Choroid plexus epithelial cell (primary cell): ENCODE data around the gene CASP9.
"Not testable (repeated sequence)": the region's sequence is repeated elsewhere in the genome, so short reads cannot be mapped to it uniquely, and the experiment has no call there.

Experiments used
- DNase-seq: peaks from one replicate; pipeline ENCODE4 v3.0.0-alpha.2; 2010; ENCODE audit warnings: low read depth
- H3K4me3 ChIP-seq: 2 replicates; pipeline ENCODE4 v1.5.1; 2011; ENCODE audit warnings: low read depth, mild to moderate bottlenecking, control low read depth, low read length, moderate library complexity
- CTCF ChIP-seq: conservative IDR thresholded peaks from 2 replicates; pipeline ENCODE4 v1.5.1; 2011; ENCODE audit warnings: low read depth, mild to moderate bottlenecking, control low read depth, inconsistent platforms, low read length, moderate library complexity

Gene CASP9

GRCh38 chr1:15485636-15486035, 38.4 kb downstream of the CASP9 start:
- no peak for DNase-seq
- no peak for TF ChIP-seq CTCF
- no peak overlapping the region for H3K4me3 ChIP-seq

- H3K4me3 ChIP-seq, DNase-seq: not testable (repeated sequence)
Measured at GRCh38 chr1:15484443-15484842, 39.6 kb downstream of the CASP9 start.

- TF ChIP-seq CTCF, result no peak
- H3K4me3 ChIP-seq, result no peak overlapping the region
- DNase-seq, result no peak
Measured at GRCh38 chr1:15483971-15484370, 40.0 kb downstream of the CASP9 start.

- not testable (repeated sequence) for DNase-seq, H3K4me3 ChIP-seq
Measured at GRCh38 chr1:15482983-15483543, 41.0 kb downstream of the CASP9 start.

GRCh38 chr1:15482455-15482854, 41.6 kb downstream of the CASP9 start:
- DNase-seq, H3K4me3 ChIP-seq: not testable (repeated sequence)

GRCh38 chr1:15479654-15480347, 44.2 kb downstream of the CASP9 start:
- TF ChIP-seq CTCF, result no peak
- no peak overlapping the region for H3K4me3 ChIP-seq
- no peak for DNase-seq

GRCh38 chr1:15477646-15478212, 46.3 kb downstream of the CASP9 start:
- TF ChIP-seq CTCF, result no peak
- no peak overlapping the region for H3K4me3 ChIP-seq
- DNase-seq, result no peak

- no peak for TF ChIP-seq CTCF
- H3K4me3 ChIP-seq, result no peak overlapping the region
- no peak for DNase-seq
Measured at GRCh38 chr1:15476927-15477326, 47.1 kb downstream of the CASP9 start.
